Adipose tissue (tissue), 3 donors: ENCODE results near the gene RRAS. TPM values are rescaled to one million over a fixed set of nuclear protein-coding genes. Genes with fewer than 3 reads are reported as not detected.

Experiments used
- H3K27ac ChIP-seq: one replicate; pipeline ENCODE4 v1.5.1; 2013; ENCODE audit warnings: low read depth, low read length
- WGBS, 3 donors: extraction: QIAGEN DNeasy Blood & Tissue Kit; methylation state at CpG; one replicate each; pipeline ENCODE4 v1.1.7; 2013; 5-methylcytosine and 5-hydroxymethylcytosine counted together
- polyA plus RNA-seq, 3 donors: library from polyadenylated mRNA; stranded (reverse); fragments of 200-250 nt; gene quantifications; one replicate each; pipeline ENCODE4 v1.2.3, GENCODE V29; 2013
- donor health status: healthy with polysubstance abuse.
- donor health status: Bipolar disorder and iron deficiency.
- donor health status: healthy.

Gene RRAS
- polyA plus RNA-seq, 3 donors: 31.9 to 302 (median 198) TPM

GRCh38 chr19:49614096-49614833, 25.7 kb downstream of the RRAS start:
- 72 to 87% (median 72%) methylated on average over 19 of the region's 19 CpGs for WGBS, 3 donors
- no peak overlapping the region for H3K27ac ChIP-seq

DNA sequence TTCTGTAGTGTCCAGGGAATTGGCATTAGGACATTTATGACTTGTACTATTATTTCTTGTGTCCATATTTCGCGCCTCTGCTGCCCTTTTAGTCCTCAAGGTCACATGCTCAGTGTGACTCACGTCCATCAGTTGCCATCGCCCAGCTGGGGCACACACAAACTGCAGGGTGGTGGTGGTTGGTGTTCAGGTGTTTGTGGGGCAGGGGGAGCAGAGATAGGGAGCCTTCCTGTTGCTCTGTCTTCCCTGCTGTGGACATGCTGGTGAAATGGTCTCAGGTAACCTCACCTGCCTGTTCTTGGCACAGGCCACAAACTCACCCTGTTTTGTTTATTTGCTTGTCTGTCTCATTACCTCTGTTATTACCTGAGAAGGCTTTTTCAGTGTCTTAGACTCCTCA, 26.6 kb downstream of the RRAS start:
- H3K27ac ChIP-seq: no peak overlapping the region
- WGBS, 3 donors: 36 to 79% (median 75%) methylated on average over 4 of the region's 4 CpGs

GRCh38 chr19:49609499-49610092, 30.3 kb downstream of the RRAS start:
- no peak overlapping the region for H3K27ac ChIP-seq
- 95% methylated on average over 7 to 12 of the region's 12 CpGs for WGBS, 3 donors

DNA sequence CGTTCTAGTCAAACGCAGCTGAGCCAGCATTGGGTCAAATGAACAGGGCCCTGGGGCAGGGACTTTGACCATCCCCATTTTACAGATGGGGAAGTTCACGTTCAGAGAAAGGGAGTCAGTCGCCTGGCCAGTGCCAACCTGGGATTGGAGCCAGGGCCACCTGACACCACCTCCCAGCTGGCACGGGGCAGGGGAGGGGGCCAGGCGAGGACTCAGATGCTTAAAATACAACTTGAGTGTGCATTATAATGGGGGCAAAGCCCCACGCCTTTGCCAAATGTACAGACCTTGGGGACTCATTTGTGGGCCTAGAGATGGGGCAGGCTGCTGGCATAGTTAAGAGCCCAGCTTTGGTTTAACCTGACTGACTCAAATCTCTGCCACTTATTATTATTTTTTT, 34.3 kb downstream of the RRAS start:
- 64 to 87% (median 83%) methylated on average over 7 of the region's 7 CpGs for WGBS, 3 donors
- no peak overlapping the region for H3K27ac ChIP-seq

- no peak overlapping the region for H3K27ac ChIP-seq
- WGBS, 3 donors: 94 to 100% (median 97%) methylated on average over 2 of the region's 2 CpGs
These were observed 37.1 kb downstream of the RRAS start for GRCh38 chr19:49602806-49603205.

DNA sequence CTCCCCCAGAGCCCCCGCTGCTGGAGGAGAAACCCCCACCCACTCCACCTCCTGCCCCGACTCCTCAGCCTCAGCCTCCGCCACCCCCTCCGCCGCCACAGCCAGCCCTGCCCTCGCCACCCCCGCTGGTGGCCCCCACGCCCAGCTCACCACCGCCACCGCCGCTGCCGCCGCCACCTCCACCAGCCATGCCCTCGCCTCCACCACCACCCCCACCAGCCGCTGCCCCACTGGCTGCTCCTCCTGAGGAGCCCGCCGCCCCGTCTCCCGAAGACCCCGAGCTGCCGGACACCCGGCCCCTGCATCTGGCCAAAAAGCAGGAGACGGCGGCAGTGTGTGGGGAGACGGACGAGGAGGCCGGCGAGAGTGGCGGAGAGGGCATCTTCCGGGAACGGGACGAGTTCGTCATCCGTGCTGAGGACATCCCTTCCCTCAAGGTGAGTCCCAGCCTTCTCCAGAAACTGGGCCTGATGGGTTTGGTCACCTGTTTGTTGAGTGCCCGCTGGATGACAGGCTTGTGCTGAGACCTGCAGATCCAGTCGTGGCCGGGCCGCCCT, 38.4 kb downstream of the RRAS start:
- 92 to 97% (median 95%) methylated on average over 30 to 38 of the region's 38 CpGs for WGBS, 3 donors
- no peak overlapping the region for H3K27ac ChIP-seq

DNA sequence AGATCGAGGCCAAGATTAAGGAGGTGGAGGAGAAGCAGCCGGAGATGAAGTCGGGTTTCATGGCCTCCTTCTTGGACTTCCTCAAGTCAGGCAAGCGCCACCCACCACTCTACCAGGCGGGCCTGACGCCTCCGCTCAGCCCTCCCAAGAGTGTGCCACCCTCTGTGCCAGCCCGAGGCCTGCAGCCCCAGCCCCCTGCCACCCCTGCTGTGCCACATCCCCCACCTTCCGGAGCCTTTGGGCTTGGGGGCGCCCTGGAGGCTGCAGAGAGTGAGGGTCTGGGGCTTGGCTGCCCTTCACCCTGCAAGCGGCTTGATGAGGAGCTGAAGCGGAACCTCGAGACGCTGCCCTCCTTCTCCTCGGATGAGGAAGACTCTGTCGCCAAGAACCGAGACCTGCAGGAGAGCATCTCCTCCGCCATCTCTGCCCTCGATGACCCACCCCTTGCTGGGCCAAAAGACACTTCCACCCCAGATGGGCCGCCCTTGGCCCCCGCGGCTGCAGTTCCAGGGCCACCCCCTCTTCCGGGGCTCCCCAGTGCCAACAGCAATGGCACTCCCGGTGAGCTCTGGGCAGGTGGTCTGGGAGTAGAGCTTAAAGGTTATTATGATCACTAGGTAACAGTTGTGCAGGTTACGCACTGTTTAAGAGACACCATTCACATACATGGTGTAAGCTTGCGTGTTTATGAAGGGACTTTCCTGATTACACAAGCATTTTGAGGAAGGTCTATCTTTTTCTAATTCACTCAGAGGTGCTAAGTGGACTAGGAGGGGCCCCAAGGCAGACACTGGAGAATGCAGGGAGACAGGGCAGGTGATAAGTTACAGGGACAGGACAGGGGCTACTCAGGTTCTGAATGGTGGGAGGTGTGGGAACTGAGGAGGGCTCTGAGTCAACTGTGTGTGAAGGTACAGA, 40.3 kb downstream of the RRAS start:
- 91 to 94% (median 93%) methylated on average over 26 of the region's 26 CpGs for WGBS, 3 donors
- H3K27ac ChIP-seq: no peak overlapping the region

- H3K27ac ChIP-seq: no peak overlapping the region
- 93 to 97% (median 96%) methylated on average over 25 to 29 of the region's 29 CpGs for WGBS, 3 donors
These were observed 42.3 kb downstream of the RRAS start for GRCh38 chr19:49597703-49597974.

DNA sequence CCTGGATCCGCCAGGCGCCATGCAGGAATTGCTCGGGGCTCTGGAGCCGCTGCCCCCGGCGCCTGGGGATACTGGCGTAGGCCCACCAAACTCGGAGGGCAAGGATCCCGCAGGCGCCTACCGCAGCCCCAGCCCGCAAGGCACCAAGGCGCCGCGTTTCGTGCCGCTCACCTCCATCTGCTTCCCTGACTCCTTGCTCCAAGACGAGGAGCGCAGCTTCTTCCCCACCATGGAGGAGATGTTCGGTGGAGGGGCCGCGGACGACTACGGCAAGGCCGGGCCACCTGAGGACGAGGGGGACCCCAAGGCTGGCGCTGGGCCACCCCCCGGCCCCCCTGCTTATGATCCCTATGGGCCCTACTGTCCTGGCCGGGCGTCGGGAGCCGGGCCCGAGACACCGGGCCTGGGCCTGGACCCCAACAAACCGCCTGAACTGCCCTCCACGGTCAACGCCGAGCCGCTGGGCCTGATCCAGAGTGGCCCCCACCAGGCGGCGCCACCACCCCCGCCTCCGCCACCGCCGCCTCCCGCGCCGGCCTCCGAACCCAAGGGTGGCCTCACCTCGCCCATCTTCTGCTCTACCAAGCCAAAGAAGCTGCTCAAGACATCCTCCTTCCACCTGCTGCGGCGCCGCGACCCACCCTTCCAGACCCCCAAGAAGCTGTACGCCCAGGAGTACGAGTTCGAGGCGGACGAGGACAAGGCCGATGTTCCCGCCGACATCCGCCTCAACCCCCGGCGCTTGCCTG, 42.8 kb downstream of the RRAS start:
- WGBS, 3 donors: 96% methylated on average over 40 to 65 of the region's 65 CpGs
- H3K27ac ChIP-seq: no peak overlapping the region

DNA sequence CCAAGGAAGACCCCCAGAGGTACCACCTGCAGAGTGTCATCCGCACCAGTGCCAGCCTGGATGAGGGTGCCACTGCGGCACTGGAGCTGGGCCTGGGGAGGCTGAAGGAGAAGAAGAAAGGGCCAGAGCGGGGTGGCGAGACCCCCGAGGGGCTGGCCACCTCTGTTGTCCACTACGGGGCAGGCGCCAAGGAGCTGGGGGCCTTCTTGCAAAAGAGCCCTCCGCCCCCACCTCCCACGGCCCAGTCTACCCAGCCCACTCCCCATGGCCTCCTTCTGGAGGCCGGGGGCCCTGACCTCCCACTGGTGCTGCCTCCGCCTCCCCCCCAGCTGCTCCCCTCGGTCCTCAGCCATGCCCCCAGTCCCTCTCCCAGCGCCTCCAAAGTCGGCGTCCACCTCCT, 43.5 kb downstream of the RRAS start:
- no peak overlapping the region for H3K27ac ChIP-seq
- 89 to 93% (median 91%) methylated on average over 12 to 15 of the region's 15 CpGs for WGBS, 3 donors

DNA sequence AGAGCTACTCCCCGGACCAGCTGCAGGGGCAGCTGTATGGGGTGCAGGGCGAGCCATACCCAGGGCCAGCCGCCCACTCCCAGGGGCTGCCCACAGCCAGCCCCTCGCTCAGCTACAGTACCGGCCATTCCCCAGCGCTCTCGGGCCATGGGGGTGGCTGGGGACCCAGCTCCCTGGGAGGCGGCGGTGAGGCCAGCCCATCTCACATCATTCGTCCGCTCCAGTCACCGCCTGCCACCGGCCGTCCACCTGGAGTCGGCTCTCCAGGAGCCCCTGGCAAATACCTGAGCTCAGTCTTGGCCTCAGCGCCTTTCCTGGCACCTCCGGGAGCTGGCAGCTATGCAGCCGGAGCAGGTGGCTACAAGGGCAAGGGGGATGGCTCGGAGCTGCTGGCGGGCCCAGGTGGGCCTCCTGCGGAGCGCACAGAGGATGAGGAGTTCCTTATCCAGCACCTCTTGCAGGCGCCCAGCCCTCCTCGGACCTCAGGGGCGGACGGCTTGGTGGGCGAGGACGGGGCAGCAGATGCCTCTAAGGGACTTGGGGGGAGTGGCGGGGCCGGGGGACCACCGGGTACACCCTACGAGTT, 44.0 kb downstream of the RRAS start:
- WGBS, 3 donors: 87 to 95% (median 90%) methylated on average over 29 to 32 of the region's 32 CpGs
- no peak overlapping the region for H3K27ac ChIP-seq

- no peak overlapping the region for H3K27ac ChIP-seq
- WGBS, 3 donors: 91 to 95% (median 91%) methylated on average over 30 to 35 of the region's 35 CpGs
These were observed 44.7 kb downstream of the RRAS start for GRCh38 chr19:49594993-49595818.

DNA sequence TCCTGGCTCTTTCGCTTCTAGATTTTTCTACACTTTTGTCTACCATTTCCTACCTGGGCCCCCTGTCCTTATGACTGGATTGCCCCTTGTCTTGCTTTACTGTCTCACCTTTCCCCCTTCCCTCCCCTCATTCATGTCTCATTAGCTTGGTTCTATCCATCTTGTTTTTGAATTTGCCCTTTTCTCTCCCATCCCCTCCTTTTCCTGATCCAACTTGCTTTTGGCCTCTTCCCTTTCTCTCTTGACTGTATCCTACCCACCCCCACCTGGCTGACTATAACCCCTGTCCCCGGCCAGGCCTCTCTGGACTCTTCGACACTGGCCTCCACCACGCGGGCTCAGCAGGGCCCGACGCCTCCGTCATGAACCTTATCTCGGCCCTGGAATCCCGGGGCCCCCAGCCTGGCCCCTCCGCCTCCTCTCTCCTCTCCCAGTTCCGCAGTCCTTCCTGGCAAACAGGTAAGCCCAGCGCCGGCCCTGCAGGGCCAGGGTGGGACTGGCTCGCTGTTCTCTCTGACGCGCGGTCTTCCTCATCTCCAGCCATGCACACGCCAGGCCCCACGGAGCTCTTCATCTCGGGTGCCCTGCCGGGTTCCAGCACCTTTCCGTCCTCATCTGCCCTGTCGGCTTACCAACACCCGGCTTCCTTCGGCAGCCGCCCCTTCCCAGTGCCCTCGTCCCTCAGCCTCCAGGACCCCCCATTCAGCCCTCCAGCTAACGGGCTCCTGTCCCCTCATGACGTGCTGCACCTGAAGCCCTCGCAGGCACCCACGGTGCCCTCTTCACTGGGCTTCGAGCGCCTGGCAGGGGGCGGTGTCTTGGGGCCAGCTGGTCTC, 45.6 kb downstream of the RRAS start:
- 91 to 93% (median 92%) methylated on average over 35 of the region's 35 CpGs for WGBS, 3 donors
- H3K27ac ChIP-seq: no peak overlapping the region

- no peak overlapping the region for H3K27ac ChIP-seq
- WGBS, 3 donors: 8 to 10% (median 8%) methylated on average over 27 of the region's 27 CpGs
These were observed 46.5 kb downstream of the RRAS start for GRCh38 chr19:49593233-49594113.

DNA sequence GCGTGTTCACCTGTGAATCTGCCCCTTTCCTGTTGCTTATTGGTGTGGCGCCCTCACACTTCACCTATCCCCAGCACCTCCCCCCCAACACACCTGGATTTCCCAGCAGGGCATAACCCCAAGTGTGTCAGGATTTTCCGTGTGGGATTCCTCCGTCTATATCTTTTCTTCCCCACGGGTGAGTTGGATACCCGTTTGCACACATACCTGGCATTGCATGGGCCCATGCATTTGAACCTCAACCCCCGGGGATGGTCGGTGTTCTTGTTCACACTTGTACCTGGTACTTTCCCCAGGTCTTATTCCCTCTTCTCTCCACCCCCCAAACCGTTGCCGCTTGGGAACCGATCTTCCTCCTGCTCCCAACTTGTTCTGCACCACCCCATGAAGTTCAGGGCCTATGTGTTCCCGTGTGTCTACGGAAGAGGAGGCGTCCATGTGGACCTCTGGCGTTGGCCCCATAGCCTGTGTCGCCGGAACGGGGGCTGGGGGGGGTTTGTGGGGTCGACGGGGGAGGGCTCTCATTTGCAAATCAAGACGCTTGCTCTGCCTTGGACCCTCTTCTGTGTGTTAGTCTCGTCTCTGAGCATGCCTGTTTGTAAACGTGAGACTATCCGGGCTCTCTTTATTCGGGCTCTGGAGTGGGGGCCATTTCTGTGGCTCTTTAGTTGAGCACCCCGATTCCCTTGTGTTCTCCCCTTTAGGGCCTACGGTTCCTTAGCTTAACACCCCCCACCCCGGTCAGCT, 47.3 kb downstream of the RRAS start:
- H3K27ac ChIP-seq: no peak overlapping the region

More for the DNA sequence above, 47.3 kb downstream of the RRAS start:
- 5 to 6% (median 6%) methylated on average over 28 of the region's 28 CpGs for WGBS, 3 donors
